AG10803 (cell line): ENCODE measurements around the gene DHX34.

Experiments used
- DNase-seq: peaks from one replicate; pipeline ENCODE4 v3.0.0; 2010; ENCODE audit warnings: low read depth
- H3K4me3 ChIP-seq: 2 replicates; pipeline ENCODE4 v1.5.1; 2011; ENCODE audit warnings: mild to moderate bottlenecking, low read length, control low read depth
- CTCF ChIP-seq: conservative IDR thresholded peaks from 2 replicates; pipeline ENCODE4 v1.5.1; 2011; ENCODE audit warnings: mild to moderate bottlenecking, low read length, control low read depth, inconsistent platforms

The DHX34 gene

DNA sequence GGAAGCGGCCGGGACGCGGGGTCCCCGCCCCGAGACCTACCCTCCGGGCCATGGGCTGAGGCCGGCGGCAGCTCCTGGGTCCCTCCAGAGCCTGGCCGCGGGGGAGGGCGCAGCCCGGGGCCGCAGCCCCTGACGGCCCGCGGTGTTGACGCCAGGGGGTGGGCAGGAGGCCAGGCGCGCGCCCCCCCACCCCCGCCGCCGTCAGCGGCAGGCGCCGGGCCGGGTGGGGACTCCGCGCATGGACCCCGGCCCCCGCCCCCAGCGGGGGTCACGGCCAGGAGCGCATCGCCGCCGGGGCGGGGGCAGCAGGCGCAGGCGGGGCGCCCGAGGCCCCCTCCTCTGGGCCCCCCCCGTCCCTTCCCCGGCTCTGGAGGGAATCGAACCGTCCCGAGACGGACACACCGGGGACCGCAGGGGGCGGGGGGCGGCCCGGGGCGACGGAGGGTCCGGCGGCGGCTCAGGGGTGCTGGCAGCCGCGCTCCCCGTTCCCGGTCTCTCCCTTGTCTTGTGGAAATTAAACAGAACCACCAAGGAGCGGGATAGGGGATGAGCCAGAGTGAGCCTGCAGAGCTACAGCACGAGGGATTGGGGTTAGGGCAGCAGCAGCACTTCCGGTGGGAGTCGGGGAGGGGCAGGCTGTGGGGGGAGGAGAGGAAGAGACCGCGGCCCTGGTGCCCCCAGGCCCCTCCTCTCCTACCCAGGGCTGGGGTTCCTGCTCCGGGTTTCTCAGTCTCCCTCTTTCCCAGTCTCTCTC lies 70.1 kb downstream of the DHX34 start, which contains the start of gene MEIS3:
TSS of gene MEIS3 (minus strand) at position 498 of the 754 bp plus-strand sequence. CDS start at position 52, 446 bp downstream.
- no peak for TF ChIP-seq CTCF
- DNase-seq = no peak
- peak within 1 kb of the TSS; percentile 80 for H3K4me3 ChIP-seq

DNA sequence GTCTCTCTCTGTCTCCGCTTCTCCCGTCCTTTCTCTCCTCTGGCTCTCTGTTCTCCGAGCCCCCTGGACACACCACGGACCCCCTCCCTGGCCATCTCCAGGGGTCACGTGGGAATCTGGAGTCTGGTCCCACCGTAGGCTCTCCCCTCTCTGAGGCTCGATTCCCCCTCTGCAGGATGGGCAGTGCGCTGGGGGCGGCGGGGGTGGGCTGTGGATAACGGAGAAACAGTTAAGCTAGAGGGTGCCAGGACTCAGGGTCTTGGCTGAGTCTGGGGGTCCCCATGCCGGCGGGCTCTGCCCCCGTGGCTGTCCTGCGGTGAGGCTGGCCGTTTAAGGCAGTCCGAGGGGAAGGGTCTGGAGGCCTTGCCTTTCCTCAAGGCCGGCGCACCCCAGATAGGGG lies 70.7 kb downstream of the DHX34 start:
- no peak for TF ChIP-seq CTCF
- H3K4me3 ChIP-seq = no peak overlapping the region
- DNase-seq = no peak

DNA sequence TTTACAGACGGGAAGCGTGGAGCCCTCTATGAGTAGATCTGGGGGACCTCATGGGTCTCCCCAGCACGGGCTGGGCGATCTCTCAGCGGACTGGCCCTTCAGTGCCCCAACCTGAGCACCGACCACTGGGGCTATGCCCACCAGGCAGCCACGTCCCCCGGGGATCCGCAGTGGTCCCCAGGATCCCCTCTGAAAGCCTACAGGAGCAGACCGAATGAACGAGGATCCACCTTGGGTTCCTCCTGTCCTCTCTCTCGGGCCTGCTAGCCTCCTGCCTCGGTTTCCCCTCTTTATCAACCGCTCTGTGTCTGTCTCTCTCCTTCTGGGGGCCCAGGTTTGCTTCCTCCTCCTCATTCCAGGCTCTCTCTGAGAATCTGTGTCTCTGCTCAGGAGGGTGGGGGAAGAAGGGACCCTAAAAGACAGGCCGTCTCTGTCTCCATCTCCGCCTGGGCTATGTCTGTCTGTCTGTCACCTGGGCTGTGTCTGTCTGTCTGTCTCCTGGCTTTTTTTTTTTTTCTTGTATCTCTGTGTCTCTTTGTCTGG lies 72.2 kb downstream of the DHX34 start:
- TF ChIP-seq CTCF = no peak

GRCh38 chr19:47421844-47422395 lies 72.8 kb downstream of the DHX34 start:
- no peak for TF ChIP-seq CTCF
- no peak for DNase-seq
- H3K4me3 ChIP-seq = no peak overlapping the region

More for the DNA sequence above, 72.2 kb downstream of the DHX34 start:
- no peak overlapping the region for H3K4me3 ChIP-seq
- no peak for DNase-seq

GRCh38 chr19:47422417-47423163 lies 73.5 kb downstream of the DHX34 start:
- DNase-seq = no peak
- H3K4me3 ChIP-seq = no peak overlapping the region
- no peak for TF ChIP-seq CTCF

- no peak overlapping the region for H3K4me3 ChIP-seq
- TF ChIP-seq CTCF = no peak
- DNase-seq = no peak
Observed at GRCh38 chr19:47423203-47423882, 74.2 kb downstream of the DHX34 start.
